ENCODE measurements around the gene FKBP1B. TPM values are rescaled to one million over a fixed set of nuclear protein-coding genes. Genes with fewer than 3 reads are reported as not detected.
"Not testable (repeated sequence)": the region's sequence is repeated elsewhere in the genome, so short reads cannot be mapped to it uniquely, and the experiment has no call there.

FKBP1B gene
- total and polyA plus RNA-seq, 7 donors: 0.46 to 2.7 (median 1.3) TPM

DNA sequence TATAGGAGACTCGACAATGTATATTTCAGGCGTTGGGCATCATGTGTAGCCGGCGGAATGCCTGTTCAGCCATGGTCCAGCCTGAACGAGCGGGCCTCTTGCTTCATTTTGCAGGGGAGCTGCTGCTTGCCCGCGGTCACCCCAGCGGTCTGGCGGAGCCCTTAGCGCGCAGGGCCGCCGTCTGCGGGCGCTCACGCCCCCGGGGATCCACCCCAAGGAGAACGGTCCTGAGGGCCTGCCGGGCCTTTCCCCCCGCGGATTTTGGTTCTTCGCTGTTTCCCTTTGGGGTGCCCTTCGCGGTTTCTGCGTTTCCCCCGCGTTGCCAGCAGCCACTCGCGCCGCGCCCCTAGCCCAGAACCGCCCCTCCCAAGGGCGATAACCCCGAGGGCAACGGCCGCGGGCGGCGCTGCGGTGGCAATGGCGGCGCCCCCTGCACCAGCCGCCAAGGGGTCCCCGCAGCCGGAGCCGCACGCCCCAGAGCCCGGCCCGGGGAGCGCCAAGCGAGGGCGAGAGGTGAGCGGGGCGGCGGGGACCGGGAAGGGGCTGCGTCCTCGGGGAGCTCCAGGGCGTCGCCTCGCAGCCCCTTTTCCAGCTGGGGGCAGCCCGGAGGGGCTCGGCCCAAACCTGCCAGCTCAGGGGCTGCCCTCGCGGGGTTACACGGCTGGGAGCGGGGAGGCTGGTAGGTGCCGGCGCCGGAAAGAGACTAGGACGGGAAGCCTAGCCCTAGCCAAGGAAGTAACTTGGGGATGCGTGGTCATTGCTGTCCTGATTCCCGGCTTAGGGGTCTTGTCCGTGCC lies 39.7 kb upstream of the FKBP1B start, which contains the start of gene MFSD2B:
Gene MFSD2B (plus strand): TSS at position 406 of the 797 bp plus-strand sequence. CDS start 12 bp downstream, at position 418.
- WGBS, 3 donors: 2 to 3% (median 2%) methylated on average over 56 to 75 of the region's 75 CpGs
- Histone ChIP-seq H3K9me3 (no peaks in the 10 kb centered on the region), H3K36me3 (ENCODE audit: insufficient read depth in 1 of 2, low read depth in 1 of 2) (no peaks in the 10 kb centered on the region), H3K4me1 (peaks cover 8% of the 10 kb centered on the region), H3K27me3 (ENCODE audit: insufficient read depth in 3 of 3, low read length in 2 of 3) (peaks cover 0 to 22% (median 21%) of the 10 kb centered on the region in 3 donors), H3K4me3 (peak within 1 kb of the TSS; percentile 59), H3K27ac (no peak within 1 kb of the TSS)
- intact Hi-C loops (cut with DNase I): no loop called here
- TF ChIP-seq, protein P1, sequence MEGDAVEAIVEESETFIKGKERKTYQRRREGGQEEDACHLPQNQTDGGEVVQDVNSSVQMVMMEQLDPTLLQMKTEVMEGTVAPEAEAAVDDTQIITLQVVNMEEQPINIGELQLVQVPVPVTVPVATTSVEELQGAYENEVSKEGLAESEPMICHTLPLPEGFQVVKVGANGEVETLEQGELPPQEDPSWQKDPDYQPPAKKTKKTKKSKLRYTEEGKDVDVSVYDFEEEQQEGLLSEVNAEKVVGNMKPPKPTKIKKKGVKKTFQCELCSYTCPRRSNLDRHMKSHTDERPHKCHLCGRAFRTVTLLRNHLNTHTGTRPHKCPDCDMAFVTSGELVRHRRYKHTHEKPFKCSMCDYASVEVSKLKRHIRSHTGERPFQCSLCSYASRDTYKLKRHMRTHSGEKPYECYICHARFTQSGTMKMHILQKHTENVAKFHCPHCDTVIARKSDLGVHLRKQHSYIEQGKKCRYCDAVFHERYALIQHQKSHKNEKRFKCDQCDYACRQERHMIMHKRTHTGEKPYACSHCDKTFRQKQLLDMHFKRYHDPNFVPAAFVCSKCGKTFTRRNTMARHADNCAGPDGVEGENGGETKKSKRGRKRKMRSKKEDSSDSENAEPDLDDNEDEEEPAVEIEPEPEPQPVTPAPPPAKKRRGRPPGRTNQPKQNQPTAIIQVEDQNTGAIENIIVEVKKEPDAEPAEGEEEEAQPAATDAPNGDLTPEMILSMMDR (IDR thresholded peaks at IDR 0.05): no peak
- DNase-seq: no peak
- ATAC-seq: peak; percentile 41 to 64 (median 59)

DNA sequence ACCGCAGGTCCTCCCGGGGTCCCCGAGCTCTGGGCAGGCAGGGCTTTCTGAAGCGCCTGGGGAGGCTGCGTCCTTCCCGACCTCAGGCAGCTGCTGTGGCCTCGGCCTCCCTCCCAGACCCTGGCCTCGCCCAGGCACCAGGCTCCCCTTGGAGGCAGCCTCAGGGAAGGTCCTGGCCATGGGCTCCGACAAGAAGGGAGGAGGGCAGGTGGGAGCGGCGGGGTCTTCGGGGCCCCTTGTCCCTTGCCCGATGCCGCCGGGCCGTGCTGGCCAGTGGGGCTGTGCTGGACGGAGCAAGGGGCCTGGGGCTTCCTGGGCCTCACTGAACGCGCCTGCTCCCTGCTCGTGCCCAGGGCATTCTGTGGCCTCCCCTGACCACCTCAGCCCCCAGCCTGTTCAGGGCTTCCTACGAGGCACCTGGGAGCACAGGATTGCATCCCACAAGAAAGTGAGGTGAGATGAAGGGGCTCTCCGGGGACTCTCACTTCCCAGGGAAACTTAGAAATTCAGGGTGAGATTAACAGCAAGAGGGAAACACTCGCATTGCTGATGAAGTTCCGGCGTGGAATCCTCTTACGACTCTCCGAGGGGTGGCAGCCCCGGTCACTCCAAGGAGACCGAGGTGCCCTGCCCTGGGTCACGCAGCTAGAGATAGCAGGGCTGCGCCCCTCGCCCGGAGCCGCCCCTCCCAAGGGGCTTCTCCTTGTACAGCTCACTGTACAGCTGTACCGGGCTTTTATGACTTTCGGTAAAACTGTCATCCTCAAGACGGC lies 38.9 kb upstream of the FKBP1B start:
- Histone ChIP-seq H3K27ac (no peak overlapping the region), H3K4me1 (peaks cover 8% of the 10 kb centered on the region), H3K36me3 (ENCODE audit: insufficient read depth in 1 of 2, low read depth in 1 of 2) (no peaks in the 10 kb centered on the region), H3K9me3 (no peaks in the 10 kb centered on the region), H3K27me3 (ENCODE audit: insufficient read depth in 3 of 3, low read length in 2 of 3) (peaks cover 0 to 22% (median 21%) of the 10 kb centered on the region in 3 donors), H3K4me3 (peak overlapping the region; percentile 59)
- intact Hi-C loops (cut with DNase I): no loop called here
- TF ChIP-seq, protein P1 (IDR thresholded peaks at IDR 0.05): no peak
- ATAC-seq: peak; percentile 28 to 54 (median 46)
- no peak for DNase-seq
- WGBS, 3 donors: 45 to 53% (median 52%) methylated on average over 32 to 37 of the region's 37 CpGs

DNA sequence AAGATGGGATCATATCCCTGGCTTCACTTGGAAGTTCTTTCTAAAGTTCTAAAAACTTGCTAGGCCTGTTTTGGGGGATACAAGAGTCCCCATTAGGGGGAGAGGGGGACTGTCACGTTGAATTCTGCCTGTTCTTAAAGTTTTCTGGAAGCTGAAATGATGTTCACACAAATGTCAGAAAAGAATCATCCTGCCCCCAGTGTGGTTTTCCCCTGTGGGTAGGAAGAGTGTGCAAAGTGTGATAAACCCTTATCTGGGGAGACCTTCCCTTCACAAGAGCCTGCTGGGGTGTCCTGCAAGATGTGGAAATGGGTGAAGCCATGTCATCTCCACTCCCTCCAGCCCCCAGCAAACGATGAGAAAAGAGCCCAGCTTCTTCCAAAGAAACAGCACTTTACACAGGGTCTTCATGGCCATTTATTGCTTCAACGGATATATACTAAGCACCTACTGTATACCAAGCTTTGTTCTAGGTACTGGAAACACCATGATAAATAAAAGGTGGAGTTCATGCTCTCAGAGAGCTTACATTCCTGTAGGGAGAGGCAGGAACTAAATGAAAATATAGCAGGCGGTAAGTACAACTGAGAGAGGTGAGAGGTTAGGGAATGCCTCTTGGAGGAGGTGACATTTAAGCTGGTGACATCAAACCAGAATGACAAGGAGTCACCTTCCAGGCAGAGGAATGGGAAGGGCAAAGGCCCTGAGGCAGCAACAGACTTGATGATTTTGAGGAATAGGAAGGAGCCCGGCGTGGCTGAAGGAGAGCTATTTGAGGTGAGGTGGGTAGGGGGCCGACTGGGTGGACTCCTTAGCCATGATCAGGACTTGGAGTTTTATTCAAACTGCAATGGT lies 38.1 kb upstream of the FKBP1B start:
- WGBS, 3 donors: 72 to 82% (median 74%) methylated on average over 7 of the region's 7 CpGs
- H3K4me3 ChIP-seq: no peak overlapping the region
- ATAC-seq (no peak), DNase-seq (no peak)
- no peaks in the 10 kb centered on the region for H3K9me3 ChIP-seq
- intact Hi-C loops (cut with DNase I): no loop called here
- H3K27ac ChIP-seq: no peak overlapping the region
- H3K27me3 ChIP-seq (ENCODE audit: insufficient read depth in 3 of 3, low read length in 2 of 3): peaks cover 0 to 22% (median 21%) of the 10 kb centered on the region in 3 donors
- H3K36me3 ChIP-seq (ENCODE audit: insufficient read depth in 1 of 2, low read depth in 1 of 2): no peaks in the 10 kb centered on the region
- TF ChIP-seq, protein P1 (IDR thresholded peaks at IDR 0.05): no peak
- peaks cover 8% of the 10 kb centered on the region for H3K4me1 ChIP-seq

DNA sequence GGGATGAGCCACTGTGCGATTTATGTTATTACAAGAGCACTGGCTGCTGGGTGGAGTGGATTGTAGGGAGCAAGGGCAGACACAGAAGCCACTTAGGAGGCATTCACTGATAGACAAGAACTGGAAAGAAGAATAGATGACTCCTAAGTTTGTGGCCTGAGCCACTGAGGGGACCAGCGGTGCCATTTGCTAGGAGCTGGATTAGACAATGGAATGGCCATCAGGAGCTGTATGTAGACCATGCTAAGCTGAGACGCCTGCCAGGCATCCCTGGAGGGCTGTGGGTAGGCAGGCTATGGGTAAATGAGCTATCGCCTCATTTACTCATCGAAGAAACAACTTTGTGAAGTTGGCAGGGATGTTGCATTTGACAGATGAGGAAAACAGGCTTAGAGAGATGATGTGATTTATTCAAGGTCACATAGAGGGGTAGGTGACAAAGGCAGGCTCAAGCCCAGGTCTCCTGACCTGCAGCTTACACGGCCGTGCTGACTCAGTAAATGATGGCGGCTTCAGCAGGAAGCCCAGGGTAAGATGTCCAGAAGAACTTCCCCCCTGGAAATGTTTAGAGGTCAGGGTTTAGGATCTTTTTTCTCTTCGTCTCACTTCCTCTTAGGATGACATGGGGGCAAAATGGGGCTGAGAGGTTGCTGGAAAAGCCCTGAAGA lies 36.9 kb upstream of the FKBP1B start:
- no peak overlapping the region for H3K27ac ChIP-seq
- no peak overlapping the region for H3K4me3 ChIP-seq
- H3K4me1 ChIP-seq: peaks cover 8% of the 10 kb centered on the region
- H3K9me3 ChIP-seq: no peaks in the 10 kb centered on the region
- no peaks in the 10 kb centered on the region for H3K36me3 ChIP-seq (ENCODE audit: insufficient read depth in 1 of 2, low read depth in 1 of 2)
- DNase-seq: no peak
- peaks cover 0 to 22% (median 21%) of the 10 kb centered on the region in 3 donors for H3K27me3 ChIP-seq (ENCODE audit: insufficient read depth in 3 of 3, low read length in 2 of 3)
- WGBS, 3 donors: 69 to 83% (median 76%) methylated on average over 9 of the region's 9 CpGs
- TF ChIP-seq, protein P1 (IDR thresholded peaks at IDR 0.05): no peak
- intact Hi-C loops (cut with DNase I): no loop called here
- no peak for ATAC-seq

DNA sequence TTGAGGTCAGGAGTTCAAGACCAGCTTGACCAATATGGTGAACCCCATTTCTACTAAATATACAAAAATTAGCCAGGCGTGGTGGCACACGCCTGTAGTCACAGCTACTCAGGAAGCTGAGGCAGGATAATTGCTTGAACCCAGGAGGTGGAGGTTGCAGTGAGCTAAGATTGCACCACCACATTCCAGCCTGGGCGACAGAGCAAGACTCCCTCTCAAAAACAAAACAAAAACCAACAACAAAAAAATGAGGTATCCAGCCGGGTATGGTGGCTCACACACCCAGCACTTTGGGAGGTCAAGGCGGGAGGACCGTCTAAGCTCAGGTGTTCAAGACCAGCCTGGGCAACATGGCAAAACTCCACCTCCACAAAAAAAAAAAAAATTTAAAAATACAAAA lies 34.6 kb upstream of the FKBP1B start:
- intact Hi-C loops (cut with DNase I); H3K27ac ChIP-seq; DNase-seq; ATAC-seq; H3K4me3 ChIP-seq; H3K9me3 ChIP-seq; H3K4me1 ChIP-seq; H3K36me3 ChIP-seq (ENCODE audit: insufficient read depth in 1 of 2, low read depth in 1 of 2): not testable (repeated sequence)
- 91 to 95% (median 93%) methylated on average over 6 of the region's 6 CpGs for WGBS, 3 donors
- peaks cover 0 to 12% (median 11%) of the 10 kb centered on the region in 3 donors for H3K27me3 ChIP-seq (ENCODE audit: insufficient read depth in 3 of 3, low read length in 2 of 3)
